GM18507 (cell line): ENCODE data around the gene DCD.
"Not testable (repeated sequence)": the region's sequence is repeated elsewhere in the genome, so short reads cannot be mapped to it uniquely, and the experiment has no call there.

Experiments used
- DNase-seq: peaks from one replicate; pipeline ENCODE4 v3.0.0; 2011; ENCODE audit warnings: low read depth; ENCODE audit not compliant: insufficient read length; ENCODE audit errors: extremely low spot score
- FAIRE-seq: peaks from 2 replicates; lab custom pipeline; 2011; peaks lifted over from hg19 to GRCh38; lab: Jason Lieb, UNC

Gene DCD

GRCh38 chr12:54657105-54657607 lies 9.0 kb upstream of the DCD start:
- no peak for DNase-seq
- no peak for FAIRE-seq

DNA sequence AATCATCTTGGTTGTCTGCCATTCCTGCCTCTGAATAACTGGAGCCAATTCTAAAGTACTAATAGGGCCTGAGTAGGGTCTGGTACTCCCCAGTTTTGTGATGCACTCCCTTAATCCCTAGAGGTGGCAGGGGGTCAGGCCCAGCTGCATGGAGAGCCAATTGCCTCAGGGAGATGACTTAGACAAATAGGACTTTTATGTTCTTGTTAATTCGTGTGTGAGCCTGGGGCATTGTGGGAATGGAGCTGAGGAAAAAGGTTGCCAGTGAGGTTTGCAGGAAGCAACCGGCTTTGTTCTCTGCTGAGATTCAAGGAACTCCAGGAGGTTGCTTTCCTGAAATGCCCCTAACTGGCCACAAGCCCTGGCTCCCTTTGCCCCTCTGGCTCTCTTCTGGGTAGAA lies 6.8 kb upstream of the DCD start:
- no peak for FAIRE-seq

GRCh38 chr12:54653025-54653424 lies 4.9 kb upstream of the DCD start:
- FAIRE-seq (no peak), DNase-seq (no peak)

More for the DNA sequence above, 6.8 kb upstream of the DCD start:
- no peak for DNase-seq

GRCh38 chr12:54650889-54651288 lies 2.7 kb upstream of the DCD start:
- no peak for DNase-seq
- no peak for FAIRE-seq

GRCh38 chr12:54650409-54650808 lies 2.2 kb upstream of the DCD start:
- no peak for DNase-seq
- no peak for FAIRE-seq

DNA sequence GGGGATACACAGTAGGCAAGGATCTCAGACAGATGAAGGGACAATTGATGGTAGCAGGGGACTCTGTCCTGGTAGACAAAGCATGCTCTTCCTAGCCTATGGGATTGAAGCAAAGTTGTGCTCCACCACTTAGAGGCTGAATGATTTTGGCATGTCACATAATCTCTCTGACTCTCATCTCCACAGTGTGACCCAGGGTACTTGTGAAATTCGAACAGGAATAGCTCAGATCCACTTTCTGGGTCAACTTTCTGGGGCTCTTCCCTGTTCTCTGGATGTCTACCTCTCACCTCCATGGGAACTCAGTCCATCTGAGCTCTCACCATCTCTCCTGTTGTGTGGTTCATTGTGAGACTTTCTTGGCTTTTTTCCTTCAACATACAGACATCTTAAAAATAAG lies 1.7 kb upstream of the DCD start:
- FAIRE-seq (no peak), DNase-seq (no peak)

GRCh38 chr12:54641554-54641953 lies 6.6 kb downstream of the DCD start:
- no peak for FAIRE-seq
- no peak for DNase-seq

- DNase-seq (no peak), FAIRE-seq (no peak)
These were observed 7.1 kb downstream of the DCD start for GRCh38 chr12:54641089-54641488.

- not testable (repeated sequence) for FAIRE-seq, DNase-seq
These were observed 9.1 kb downstream of the DCD start for GRCh38 chr12:54639112-54639511.

- no peak for FAIRE-seq
- DNase-seq, result no peak
These were observed 13.4 kb downstream of the DCD start, which contains the start of gene LACRT for GRCh38 chr12:54634795-54635194. Gene LACRT (minus strand): TSS chr12:54634895. CDS start chr12:54634841, 54 bp downstream.

DNA sequence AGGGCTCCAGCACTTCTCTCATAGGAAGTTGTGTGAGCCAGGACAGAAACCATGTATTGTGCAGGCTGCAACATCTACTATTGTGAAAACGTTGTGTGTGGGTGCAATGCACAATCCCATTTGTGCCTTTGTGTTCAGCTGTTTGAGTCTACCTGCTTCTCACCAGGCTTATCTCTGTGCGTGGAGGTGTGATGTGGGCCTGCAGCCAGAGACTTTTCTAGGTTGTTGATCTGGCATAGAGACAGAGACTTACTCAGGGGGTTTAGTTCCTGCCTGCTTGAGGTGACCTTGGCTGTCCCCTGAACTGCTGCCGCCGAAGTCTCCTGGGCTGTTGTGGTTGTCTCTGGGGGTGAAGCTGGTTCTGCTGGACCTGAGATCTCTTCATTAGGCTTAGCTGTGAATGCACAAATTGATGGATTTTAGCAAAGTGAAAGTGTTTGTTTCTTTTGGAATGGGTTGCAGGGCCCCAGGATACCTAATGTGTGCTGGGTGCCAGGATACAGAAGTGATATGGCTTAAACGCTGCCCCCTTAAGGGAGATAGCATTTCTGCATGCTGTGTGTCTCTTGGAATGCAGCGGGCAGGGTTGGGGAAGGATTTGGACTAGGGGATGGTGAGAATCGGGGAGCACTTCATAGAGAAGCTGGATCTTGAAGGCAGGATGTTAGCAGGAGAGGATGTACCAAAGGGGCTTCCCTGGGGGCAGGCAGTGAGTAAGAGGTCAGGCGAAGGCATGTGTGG lies 16.0 kb downstream of the DCD start:
- FAIRE-seq (no peak), DNase-seq (no peak)

- no peak for DNase-seq
- FAIRE-seq, result no peak
These were observed 16.6 kb downstream of the DCD start for GRCh38 chr12:54631551-54631950.

- no peak for DNase-seq
- no peak for FAIRE-seq
These were observed 18.2 kb downstream of the DCD start for GRCh38 chr12:54629925-54630324.

DNA sequence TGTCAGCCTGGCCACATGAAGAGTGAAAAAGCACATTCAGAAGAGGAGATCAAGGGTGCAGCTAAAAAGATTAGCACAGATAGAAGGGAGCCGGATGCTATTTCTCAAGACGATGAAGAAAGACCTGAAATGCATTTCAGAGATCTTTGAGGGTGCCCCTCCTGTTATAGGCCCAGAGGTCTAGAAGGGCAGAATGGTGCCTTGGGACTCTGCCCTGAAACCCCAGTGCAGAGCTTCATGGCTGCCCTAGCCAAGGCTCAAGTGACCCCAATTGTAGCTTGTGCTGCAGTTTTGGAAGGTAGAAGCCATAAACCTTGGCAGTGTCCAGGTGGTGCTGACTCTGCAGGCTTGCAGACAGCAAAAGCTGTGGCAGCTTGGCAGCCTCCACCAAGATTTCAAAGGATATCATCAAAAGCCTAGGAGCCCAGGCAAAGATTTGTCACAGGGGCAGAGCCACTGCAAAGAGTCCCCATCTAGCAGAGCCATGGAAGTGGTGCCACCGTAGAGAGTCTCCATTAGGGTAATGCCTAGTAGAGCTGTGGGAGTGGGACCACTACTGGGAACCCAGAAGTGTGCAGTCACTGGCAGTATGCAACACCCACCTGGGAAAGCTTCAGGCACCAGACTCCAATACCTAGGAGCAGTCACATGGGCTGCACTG lies 19.8 kb downstream of the DCD start:
- FAIRE-seq, result no peak

GRCh38 chr12:54627304-54627703 lies 20.9 kb downstream of the DCD start:
- no peak for DNase-seq
- FAIRE-seq, result no peak

More for the DNA sequence above, 19.8 kb downstream of the DCD start:
- no peak for DNase-seq

GRCh38 chr12:54625598-54625997 lies 22.6 kb downstream of the DCD start:
- FAIRE-seq, result no peak
- DNase-seq, result no peak

DNA sequence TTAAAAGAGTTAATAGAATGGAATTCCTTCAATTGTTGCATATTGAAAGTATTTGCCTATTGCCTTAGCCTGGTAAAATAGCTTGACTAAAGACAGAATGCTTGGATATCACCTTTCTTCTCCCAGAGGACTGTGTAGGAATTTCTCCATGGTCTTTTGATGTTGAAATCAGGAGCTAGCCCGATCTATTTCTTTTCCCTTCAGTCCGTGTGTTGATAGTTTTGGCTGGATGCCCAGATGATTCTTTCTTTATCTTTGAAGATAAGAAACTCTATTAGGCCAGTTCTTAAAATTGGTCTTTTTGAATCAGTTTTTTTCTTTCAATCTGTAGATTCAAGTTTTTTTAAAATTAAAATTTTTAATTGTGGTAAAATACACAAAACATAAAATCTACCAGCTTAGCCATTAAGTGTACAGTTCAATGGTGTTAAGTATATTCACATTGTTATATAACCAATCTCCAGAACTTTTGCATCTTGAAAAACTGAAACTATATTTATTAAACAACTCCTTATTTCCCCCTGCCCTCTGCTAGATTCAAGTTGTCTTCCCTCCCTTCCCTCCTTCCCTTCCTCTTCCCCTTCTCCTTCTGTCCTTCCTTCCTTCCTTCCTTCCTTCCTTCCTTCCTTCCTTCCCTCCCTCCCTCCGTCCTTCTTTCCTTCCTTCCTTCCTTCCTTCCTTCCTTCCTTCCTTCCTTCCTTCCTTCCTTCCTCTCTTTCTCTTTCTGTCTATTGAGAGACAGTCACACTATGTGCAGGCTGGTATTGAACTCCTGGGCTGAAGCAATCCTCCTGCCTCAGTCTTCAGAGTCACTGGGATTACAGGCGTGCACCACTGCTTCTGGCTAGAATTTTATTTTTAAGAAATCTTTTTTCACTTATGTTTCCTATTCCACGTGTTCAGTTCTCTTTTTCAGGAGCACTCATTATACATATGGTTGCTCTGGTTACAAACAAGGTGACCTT lies 23.6 kb downstream of the DCD start:
- FAIRE-seq, result no peak
- no peak for DNase-seq

- DNase-seq (no peak), FAIRE-seq (no peak)
These were observed 25.5 kb downstream of the DCD start for GRCh38 chr12:54622463-54623183.
